Smooth muscle cell (in vitro differentiated cells): ENCODE data around the gene PPP1R15A. TPM values are rescaled to one million over a fixed set of nuclear protein-coding genes. Genes with fewer than 3 reads are reported as not detected.

Source experiments
- DNase-seq: peaks from one replicate; lab custom pipeline; 2025; ENCODE audit not compliant: unreplicated experiment; lab: John Stamatoyannopoulos, UW
- H2AFZ ChIP-seq: fragments of 200-600 bp; sonication (generic); 2 replicates; pipeline ENCODE4 v1.6.0; 2016; ENCODE audit warnings: antibody characterized with exemption, low read depth, mild to moderate bottlenecking
- H3F3A ChIP-seq: fragments of 200-600 bp; sonication (generic); 2 replicates; pipeline ENCODE4 v1.6.0; 2017; ENCODE audit warnings: antibody characterized with exemption, low read depth
- H3K27ac ChIP-seq: fragments of 200-600 bp; sonication (generic); 2 replicates; pipeline ENCODE4 v1.5.1; 2016; ENCODE audit warnings: low read depth, mild to moderate bottlenecking
- H3K27me3 ChIP-seq: fragments of 200-600 bp; sonication (generic); 2 replicates; pipeline ENCODE4 v1.6.1; 2016; ENCODE audit warnings: low read depth, mild to moderate bottlenecking
- H3K36me3 ChIP-seq: fragments of 200-600 bp; sonication (generic); 2 replicates; pipeline ENCODE4 v1.5.1; 2016; ENCODE audit warnings: low read depth
- H3K4me1 ChIP-seq: fragments of 200-600 bp; sonication (generic); 2 replicates; pipeline ENCODE4 v1.5.1; 2016; ENCODE audit warnings: low read depth
- H3K4me2 ChIP-seq: fragments of 200-600 bp; sonication (generic); 2 replicates; pipeline ENCODE4 v1.6.0; 2016; ENCODE audit warnings: mild to moderate bottlenecking
- H3K4me3 ChIP-seq: fragments of 200-600 bp; sonication (generic); 2 replicates; pipeline ENCODE4 v1.5.1; 2016; ENCODE audit warnings: mild to moderate bottlenecking
- H3K79me2 ChIP-seq: fragments of 200-600 bp; sonication (generic); 2 replicates; pipeline ENCODE4 v1.6.0; 2016; ENCODE audit warnings: low read depth, mild to moderate bottlenecking
- H3K9ac ChIP-seq: fragments of 200-600 bp; sonication (generic); 2 replicates; pipeline ENCODE4 v1.6.0; 2016; ENCODE audit warnings: low read depth
- H3K9me3 ChIP-seq: fragments of 200-600 bp; sonication (generic); replicated peaks from 2 replicates; pipeline ENCODE4 v1.5.1; 2016; ENCODE audit warnings: low read depth
- H4K20me1 ChIP-seq: fragments of 200-600 bp; sonication (generic); 2 replicates; pipeline ENCODE4 v1.6.0; 2016; ENCODE audit warnings: low read depth
- CTCF ChIP-seq: fragments of 200-600 bp; sonication (generic); IDR thresholded peaks from 2 replicates; pipeline ENCODE4 v1.5.1; 2017; ENCODE audit warnings: borderline replicate concordance, mild to moderate bottlenecking, antibody characterized with exemption; ENCODE audit not compliant: insufficient read depth, poor library complexity, severe bottlenecking
- WGBS: methylation state at CpG from one replicate; pipeline ENCODE4 v1.1.7; 2016; ENCODE audit warnings: low lambda C conversion rate; 5-methylcytosine and 5-hydroxymethylcytosine counted together
- polyA plus RNA-seq: library from polyadenylated mRNA; unstranded; fragments of >200 nt; fragmentation: Nextera tagmentation; extraction: Ambion mirVana; gene quantifications from 2 replicates; pipeline ENCODE4 v1.2.1, GENCODE V29; 2016
- total RNA-seq: library from RNA; depleted of rRNA; stranded (reverse); fragments of >200 nt; gene quantifications from 2 replicates; pipeline ENCODE4 v1.2.3, GENCODE V29; 2014

The PPP1R15A gene
- total and polyA plus RNA-seq, 2 experiments from 2014 or later: 88.5 to 339 TPM

- TF ChIP-seq CTCF: no peak
- H3K79me2 ChIP-seq: no peaks in the 10 kb centered on the region
- no peaks in the 10 kb centered on the region for H4K20me1 ChIP-seq
- no peak overlapping the region for H3K4me2 ChIP-seq
- no peak for DNase-seq
- H3K27me3 ChIP-seq: no peaks in the 10 kb centered on the region
- peaks cover 5% of the 10 kb centered on the region for H3F3A ChIP-seq
- no peak overlapping the region for H3K27ac ChIP-seq
- whole genome bisulfite sequencing: 96% methylated on average over 15 of the region's 16 CpGs
- no peak overlapping the region for H3K9ac ChIP-seq
- H3K36me3 ChIP-seq: no peaks in the 10 kb centered on the region
- no peaks in the 10 kb centered on the region for H3K4me1 ChIP-seq
- no peak overlapping the region for H3K4me3 ChIP-seq
- no peak overlapping the region for H2AFZ ChIP-seq
- H3K9me3 ChIP-seq: no peaks in the 10 kb centered on the region
Measured at GRCh38 chr19:48841047-48841446, 31.2 kb upstream of the PPP1R15A start.

DNA sequence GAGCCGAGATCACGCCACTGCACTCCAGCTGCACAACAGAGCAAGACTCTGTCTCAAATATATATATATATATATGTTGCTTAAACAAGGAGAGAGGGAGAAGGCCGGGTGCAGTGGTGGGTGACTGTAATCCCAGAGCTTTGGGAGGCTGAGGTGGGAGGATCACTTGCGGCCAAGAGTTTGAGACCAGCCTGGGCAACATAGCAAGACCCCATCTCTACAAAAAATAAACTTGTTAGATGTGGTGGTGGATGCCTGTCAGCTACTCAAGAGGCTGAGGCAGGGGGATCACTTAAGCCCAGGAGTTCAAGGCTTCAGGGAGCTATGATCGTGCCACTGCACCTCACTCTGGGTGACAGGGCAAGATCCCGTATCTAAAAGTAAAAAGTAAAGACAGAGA lies 30.6 kb upstream of the PPP1R15A start:
- H3K79me2 ChIP-seq: no peaks in the 10 kb centered on the region
- no peak for DNase-seq
- no peak overlapping the region for H3K4me2 ChIP-seq
- no peaks in the 10 kb centered on the region for H3K36me3 ChIP-seq
- no peaks in the 10 kb centered on the region for H3K9me3 ChIP-seq
- no peak overlapping the region for H2AFZ ChIP-seq
- 98% methylated on average over 6 of the region's 6 CpGs for WGBS
- peaks cover 5% of the 10 kb centered on the region for H3F3A ChIP-seq
- no peak overlapping the region for H3K4me3 ChIP-seq
- no peaks in the 10 kb centered on the region for H4K20me1 ChIP-seq
- H3K27me3 ChIP-seq: no peaks in the 10 kb centered on the region
- TF ChIP-seq CTCF: no peak
- H3K27ac ChIP-seq: no peak overlapping the region
- no peaks in the 10 kb centered on the region for H3K4me1 ChIP-seq
- no peak overlapping the region for H3K9ac ChIP-seq

GRCh38 chr19:48842789-48843162 lies 29.4 kb upstream of the PPP1R15A start:
- Histone ChIP-seq H3K9me3 (no peaks in the 10 kb centered on the region), H3K4me1 (no peaks in the 10 kb centered on the region), H4K20me1 (no peaks in the 10 kb centered on the region), H3K36me3 (no peaks in the 10 kb centered on the region), H2AFZ (no peak overlapping the region), H3K27ac (no peak overlapping the region), H3K79me2 (no peaks in the 10 kb centered on the region), H3K4me2 (no peak overlapping the region), H3F3A (peaks cover 1% of the 10 kb centered on the region), H3K27me3 (no peaks in the 10 kb centered on the region), H3K4me3 (no peak overlapping the region), H3K9ac (no peak overlapping the region)
- TF ChIP-seq CTCF: peak; percentile 76
- 45% methylated on average over 2 of the region's 2 CpGs for WGBS
- no peak for DNase-seq

GRCh38 chr19:48844472-48844871 lies 27.7 kb upstream of the PPP1R15A start:
- Histone ChIP-seq H3K4me1 (no peaks in the 10 kb centered on the region), H3K9ac (no peak overlapping the region), H3F3A (no peaks in the 10 kb centered on the region), H3K79me2 (no peaks in the 10 kb centered on the region), H3K4me2 (no peak overlapping the region), H3K36me3 (no peaks in the 10 kb centered on the region), H4K20me1 (no peaks in the 10 kb centered on the region), H2AFZ (no peak overlapping the region), H3K27ac (no peak overlapping the region), H3K27me3 (no peaks in the 10 kb centered on the region), H3K4me3 (no peak overlapping the region), H3K9me3 (no peaks in the 10 kb centered on the region)
- 98% methylated on average over 2 of the region's 2 CpGs for WGBS
- DNase-seq: no peak
- TF ChIP-seq CTCF: peak; percentile 29
